Measurements from ENCODE around the gene PPRC1.

- no peak for TF ChIP-seq EP300 (conservative IDR thresholded peaks at IDR 0.05; ENCODE audit: poor library complexity, severe bottlenecking)
- TF ChIP-seq CTCF (IDR thresholded peaks at IDR 0.05; ENCODE audit: poor library complexity, severe bottlenecking) = no peak
- no peak for TF ChIP-seq RAD21 (conservative IDR thresholded peaks at IDR 0.05)
Measured at GRCh38 chr10:102175415-102175814, 42.6 kb downstream of the PPRC1 start.
